Fibroblast of skin of abdomen (primary cell): Measurements from ENCODE around the gene GRIK2. TPM values are rescaled to one million over a fixed set of nuclear protein-coding genes. Genes with fewer than 3 reads are reported as not detected.
"Not testable (repeated sequence)": the region's sequence is repeated elsewhere in the genome, so short reads cannot be mapped to it uniquely, and the experiment has no call there.

Experiments used
- DNase-seq: peaks from one replicate; pipeline ENCODE4 v3.0.0-alpha.2; 2013
- polyA plus RNA-seq, 2 experiments: library from polyadenylated mRNA; unstranded; fragments of 120-200 nt; gene quantifications; one replicate each; pipeline ENCODE4 v1.2.1, GENCODE V29; 2013; ENCODE audit not compliant: insufficient read length in 2 of 2

The GRIK2 gene
- polyA plus RNA-seq (2013, experiment 1 of 2; ENCODE audit: insufficient read length) = 4.7 TPM
- 4.8 TPM for polyA plus RNA-seq (2013, experiment 2 of 2; ENCODE audit: insufficient read length)

DNA sequence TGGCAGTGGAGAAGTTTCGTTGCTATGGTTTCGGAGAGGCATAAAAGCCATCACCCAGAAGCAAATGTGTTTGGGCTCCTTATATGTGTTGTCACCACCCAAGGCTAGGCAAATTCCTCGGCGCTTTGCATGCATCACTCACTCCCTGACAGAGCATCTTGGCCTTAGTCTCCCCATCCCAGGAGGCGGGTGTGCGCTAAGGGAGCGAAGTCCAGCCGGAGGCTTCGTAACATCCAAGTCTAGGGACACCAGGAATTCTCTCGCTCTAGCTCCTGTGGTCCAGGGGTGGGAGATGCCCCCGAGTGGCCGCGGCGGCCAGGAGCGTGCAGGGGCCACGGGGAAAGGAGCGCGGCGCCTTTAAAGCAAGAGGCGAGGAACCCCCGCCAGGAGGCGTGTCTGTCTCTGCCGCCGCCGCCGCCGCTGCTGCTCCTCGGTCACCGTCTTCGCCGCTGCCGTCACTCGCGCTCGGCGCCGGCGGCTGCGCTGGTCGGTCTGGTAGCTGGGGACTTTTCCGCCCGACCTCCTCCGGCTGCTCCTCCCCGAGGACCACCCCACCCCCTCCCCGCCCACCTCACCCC is at the start of gene GRIK2:
TSS of gene GRIK2 (plus strand) at position 458 of the 578 bp plus-strand sequence.
- DNase-seq = peak; percentile 44

DNA sequence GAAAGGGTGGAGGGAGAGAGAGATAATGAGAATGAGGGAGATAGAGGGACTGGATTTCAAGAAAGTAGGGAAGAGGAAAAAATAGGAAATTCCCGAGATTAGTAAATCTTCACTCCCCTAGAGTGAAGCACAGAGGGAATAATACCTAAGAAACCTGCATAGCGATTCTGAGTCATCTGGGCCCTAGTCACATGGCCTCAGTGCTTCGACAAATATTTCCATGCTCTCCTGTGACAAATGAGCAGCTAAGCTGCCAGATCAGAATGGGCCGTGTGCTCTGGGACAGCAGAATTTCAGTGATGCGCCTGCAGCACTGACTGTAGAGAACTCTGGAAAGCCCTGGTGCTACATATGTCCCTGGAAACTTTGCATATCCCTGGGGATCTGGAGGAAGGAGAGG is 48.6 kb upstream of the GRIK2 start:
- no peak for DNase-seq

DNA sequence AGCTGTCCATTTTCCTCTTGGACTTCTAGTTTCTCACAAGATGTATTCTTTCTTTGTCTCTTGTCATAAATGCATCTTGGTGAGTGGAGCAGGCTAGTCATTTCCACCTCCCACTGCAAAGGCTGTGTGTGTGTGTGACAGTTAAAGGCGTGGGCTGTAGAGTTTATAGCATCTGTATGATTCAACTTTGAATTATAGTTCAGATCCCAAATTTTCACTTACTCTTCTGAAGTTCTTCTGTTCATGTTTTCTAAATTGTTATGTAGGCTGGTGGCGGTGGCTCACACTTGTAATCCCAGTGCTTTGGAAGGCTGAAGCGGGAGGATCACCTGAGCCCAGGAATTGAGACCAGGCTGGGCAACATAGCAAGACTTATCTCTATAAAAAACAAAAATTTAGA is 44.7 kb upstream of the GRIK2 start:
- no peak for DNase-seq

DNA sequence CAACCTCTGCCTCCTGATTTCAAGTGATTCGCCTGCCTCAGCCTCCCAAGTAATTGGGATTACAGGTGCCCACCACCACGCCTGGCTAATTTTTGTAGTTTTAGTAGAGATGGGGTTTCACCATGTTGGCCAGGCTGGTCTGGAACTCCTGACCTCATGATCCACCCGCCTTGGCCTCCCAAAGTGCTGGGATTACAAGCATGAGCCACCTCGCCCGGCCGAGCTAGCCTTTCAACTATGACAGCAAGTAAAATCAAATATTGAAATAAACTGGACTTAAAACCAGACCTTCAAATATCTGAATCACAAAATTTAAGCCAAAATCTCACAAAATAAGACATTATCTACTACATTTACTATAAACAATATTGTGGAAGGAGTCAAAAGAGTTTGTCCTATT is 42.9 kb upstream of the GRIK2 start:
- DNase-seq = not testable (repeated sequence)

DNA sequence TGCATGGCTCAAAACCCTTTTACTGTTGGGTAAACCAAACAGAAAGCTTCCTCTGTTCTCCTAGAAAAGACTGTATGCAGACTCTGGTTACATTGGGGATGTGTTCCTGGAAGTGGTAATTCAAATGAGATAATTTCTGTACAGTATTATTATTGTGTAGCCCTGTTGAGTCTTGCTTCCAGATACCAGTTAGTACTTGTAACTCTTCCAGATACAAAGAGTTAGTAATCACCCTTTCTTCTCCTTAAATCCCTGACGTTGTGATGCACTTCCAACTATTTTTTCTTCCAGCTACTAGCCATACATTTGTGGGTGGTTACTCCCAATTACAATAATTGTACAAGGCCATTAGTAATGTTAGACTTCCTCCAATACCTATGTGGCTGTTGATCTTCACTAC is 42.3 kb upstream of the GRIK2 start:
- no peak for DNase-seq

DNA sequence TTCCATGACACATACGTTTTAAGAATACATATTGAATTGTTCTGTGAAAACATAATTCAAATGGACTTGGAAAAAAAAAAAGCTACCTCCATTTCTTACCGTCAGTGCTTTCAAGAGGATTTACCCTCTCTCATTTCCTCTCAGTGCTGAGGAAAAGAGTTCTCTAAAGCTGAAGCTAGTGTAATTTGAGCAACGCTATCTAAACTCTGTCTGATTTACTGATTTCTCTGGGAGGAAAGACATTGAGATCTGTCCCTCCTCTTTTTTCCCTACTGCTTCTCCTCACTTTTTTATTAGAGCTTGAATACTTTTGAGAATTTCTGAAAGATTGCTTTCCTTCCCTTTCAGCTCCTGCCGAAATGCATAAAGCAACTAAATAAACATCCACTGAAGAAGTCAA is 41.2 kb upstream of the GRIK2 start:
- DNase-seq = no peak

DNA sequence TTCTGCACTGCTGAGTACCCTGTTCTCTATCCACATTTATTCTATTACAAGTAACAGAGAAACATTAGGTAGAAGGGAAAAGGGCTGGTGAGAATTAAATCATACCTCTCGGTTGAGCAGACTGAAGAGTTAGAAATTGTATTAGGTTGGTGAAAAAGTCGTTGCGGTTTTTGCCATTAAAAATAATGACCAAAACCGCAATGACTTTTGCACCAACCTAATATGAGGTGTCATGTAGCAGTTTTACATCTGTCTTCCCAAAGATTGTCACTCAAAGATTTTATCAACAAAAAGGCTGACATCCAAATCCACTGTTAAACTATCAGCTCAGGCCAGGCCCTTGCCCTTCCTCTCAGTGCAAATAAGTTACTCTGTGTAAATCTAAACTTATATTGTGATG is 28.3 kb upstream of the GRIK2 start:
- no peak for DNase-seq

DNA sequence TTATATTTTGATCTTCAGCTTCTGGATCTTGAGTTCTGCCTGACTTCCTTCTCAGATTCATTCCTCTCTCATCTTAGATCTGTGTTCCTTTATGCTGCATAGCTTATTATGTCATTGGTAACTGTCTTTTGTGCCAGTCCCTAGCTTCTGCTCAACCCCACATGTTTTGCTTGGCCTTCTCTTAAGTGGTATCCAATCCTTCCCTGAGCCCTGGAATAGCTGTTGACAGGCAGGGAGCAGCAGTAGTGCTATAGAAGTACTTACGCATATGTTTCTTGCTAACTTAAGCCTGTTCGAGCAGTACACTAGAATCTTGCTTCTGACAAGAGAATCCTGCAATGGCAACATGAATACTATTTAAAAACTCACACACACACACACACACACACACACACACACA is 13.6 kb upstream of the GRIK2 start:
- no peak for DNase-seq

DNA sequence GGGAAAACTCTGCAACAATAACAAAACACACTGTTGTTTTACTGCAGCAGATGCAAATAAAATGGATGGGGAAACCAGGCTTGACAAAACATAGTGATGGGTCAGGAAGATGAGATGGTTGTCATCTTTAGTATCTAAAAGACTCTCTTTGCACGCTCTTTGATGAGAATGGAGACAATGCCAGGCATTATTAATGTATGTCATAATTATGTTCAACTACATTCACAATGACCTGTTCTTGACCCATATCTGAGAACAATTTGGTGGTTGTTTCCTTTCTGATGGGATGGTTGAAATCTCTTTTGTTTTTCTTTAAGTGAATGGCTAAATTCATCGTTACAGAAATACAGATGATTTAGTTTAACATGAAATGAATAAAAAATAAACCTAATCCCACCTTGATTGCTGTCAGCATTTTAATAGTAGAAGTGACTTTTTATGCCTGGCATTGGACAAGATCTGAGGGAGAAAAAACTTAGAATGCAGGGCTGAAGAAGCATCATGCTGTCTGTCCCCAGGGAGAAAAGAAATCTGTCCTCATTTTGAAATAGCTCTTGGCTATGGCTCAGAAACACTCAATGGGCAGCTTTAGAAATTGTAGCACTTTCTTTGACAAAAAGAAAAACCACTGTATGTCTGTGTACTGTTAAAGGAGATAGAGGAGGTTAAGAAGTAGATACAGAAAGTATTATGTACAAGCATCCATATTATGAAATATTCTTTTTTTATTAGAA is 12.4 kb upstream of the GRIK2 start:
- DNase-seq = no peak

DNA sequence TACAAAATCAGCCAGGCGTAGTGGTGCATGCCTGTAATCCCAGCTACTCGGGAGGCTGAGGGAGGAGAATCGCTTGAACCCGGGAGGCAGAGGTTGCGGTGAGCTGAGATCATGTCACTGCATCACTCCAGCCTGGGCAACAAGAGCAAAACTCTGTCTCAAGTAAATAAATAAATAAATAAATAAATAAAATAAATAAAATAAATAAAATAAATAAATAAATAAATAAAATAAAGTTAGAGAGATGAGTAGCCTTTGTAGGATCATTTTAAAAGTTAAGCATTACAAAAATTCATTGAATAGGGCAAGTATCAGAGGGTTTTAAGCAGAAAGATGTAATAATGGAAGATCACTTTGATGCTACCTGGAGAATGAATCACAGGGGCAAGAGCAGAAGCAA is 9.8 kb upstream of the GRIK2 start:
- not testable (repeated sequence) for DNase-seq

DNA sequence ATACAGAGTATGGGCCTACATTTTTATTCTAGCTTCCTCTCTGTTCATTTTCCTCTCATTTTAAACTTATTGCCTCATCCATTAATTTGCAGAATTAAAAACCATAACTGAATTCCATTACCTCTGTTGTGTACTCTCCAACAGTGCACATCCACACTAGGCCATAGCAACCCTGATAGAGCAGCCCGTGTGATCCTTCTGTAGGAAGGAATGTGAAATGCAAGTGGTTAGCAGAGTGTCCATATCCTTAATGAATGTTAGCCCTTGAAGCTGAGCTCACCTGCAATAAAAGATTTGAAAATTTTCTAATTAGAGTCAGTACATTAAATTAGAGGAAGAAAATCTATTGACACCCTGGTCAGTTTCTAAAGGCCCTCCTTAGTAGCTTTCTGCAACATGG is 6.5 kb upstream of the GRIK2 start:
- DNase-seq = no peak

DNA sequence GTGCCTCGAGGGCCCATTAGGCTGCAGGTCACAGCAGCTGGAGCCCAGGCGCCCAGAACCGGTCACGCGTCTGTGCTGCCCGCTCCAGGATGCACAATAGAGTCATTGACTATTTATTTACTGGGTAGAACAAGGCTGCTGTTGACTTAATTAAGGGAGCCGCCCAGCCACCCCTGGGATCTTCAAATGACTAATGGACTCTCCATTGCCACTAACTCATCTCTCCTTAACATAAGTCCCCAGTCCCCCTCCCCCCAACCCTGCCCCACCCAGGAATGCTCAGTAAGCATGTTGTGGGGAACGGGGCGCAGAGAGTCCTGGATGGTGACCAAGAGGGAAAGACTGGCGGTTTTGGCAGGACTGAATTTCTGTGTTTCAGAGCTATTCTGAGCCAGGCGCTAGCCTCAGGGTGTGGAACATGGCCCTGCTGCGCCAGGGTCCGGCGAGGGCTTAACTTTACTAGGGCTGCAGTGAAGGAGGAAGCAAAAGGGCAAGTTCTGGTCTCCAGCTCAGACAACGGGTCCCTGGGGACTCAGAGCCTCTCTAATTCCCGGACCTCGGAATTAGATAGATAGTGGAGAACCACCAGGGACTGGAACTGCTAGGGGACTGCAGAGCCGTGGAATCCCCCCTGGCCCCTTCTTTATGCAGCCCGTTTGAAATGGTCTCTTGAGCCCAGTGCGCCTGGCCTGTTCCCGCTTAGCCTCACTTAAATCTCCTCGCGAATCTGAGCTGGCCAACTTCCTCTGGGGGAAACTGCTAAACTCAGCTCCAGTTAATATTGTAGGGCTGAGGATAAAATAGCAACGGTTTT is 1.5 kb upstream of the GRIK2 start:
- DNase-seq = no peak

DNA sequence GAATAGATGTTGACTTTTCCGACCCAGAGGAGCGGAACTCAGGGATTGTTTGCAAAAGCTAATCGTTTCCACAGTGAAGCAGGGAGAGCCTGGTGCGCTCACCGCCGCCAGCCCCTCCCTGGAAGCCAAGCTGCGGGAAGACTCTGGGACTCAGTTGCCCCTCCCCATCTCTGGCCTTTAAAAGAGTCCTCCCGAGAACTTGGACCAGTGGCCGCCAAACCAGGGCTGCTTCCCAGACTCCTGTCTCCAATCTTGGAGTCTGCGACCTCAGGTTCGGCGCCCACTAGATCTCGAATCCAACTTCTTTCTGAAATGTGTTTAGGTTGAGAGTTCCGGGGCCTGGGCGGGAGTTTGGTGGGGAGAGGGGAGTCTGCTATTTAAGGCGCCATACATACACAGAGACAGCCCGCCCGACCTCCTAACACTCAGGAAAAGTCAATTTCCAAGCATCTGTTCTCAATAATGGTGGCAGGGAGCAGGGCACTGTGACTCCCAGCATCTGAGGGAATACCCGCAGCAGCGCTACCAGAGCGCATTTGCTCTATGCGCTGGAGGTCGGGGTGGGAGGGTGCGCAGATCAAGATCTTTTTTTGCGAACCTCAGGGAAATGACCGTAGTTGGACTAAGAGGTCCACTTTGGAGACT is 800 bp upstream of the GRIK2 start:
- DNase-seq = no peak

DNA sequence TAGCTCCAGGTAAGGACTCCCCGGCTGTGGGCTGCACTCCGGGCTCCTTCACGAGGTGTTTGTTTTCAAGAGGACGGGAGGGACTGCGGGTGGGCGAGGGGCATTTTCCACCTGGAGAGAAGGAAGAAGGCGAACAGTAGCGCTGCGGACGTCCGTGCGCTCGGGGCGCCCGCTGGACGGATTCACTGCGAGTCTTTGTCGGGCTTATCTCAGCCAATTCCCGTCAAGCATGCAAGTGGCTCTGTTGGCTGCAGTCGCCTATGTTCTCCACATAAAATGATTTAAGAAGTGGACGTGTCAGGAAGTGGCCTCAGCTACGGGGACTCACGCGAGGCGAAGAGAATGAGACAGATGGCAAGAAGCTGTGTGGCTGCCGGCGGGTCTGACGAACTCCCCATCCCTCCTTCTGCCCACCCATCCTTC is 332 bp downstream of the GRIK2 start:
- DNase-seq = peak; percentile 30

DNA sequence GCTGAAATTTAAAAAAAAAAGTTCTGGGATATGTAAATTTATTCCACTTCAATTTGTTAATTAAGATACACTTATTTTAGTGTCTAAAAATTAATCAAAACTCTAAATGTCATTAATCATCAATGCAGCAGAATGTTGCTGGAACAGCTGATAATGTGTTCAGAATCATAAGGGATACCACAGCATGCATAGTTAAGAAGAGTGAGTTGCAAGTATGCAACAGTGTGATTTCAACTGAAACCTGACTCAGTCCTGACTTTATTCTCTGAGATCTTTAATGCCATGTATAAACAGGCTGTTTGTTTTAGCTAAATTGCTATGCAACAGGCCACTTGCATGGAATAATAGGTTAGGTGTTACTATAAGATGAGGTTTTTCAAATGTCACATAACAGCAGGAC is 1.4 kb downstream of the GRIK2 start:
- no peak for DNase-seq

DNA sequence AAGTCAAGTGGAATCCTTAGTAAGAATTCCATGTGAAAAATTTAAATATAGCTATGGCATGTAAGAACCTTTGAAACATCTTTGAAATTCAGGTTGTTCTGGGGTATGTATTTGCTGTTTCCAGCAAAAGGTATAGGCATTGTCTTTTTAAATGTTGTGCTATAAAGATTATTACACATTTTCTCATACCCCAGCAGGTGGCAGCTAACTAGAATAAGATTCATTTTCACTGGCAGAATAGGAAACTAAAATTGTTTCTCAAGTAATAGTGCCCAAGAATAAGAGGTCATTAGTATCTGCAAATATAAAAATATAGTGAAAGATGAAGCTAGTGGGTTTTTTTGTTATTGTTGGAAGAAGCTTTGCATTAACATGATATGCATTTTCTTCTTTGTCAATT is 1.8 kb downstream of the GRIK2 start:
- DNase-seq = no peak

DNA sequence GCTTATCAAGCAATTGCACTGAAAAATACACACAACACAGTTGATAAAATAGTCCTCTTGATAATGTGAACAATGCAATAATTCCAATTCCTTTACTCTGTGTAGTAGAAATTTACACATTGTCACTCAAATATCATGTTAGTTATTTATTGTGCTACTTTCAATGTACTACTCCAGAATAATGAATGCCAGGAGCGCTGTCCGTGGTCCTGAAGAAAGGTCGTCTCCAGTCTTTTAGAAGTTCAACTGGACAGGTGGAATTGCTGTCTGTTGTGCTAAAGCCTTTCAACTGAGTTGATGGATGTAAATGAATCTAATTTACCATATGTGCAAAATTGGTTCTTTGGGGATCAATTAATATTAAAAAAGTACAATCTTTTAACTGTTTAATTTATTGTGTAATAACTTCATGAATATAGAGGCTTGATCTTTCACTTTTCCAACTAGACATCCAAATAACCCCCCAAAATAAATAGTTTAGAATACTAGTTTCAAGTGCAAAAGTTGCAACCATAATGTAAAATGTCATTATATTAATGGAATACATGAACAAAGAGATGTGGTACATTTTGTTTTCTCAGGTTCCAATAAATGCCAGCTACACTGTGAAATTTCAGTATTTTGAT is 3.2 kb downstream of the GRIK2 start:
- peak; percentile 61 for DNase-seq

DNA sequence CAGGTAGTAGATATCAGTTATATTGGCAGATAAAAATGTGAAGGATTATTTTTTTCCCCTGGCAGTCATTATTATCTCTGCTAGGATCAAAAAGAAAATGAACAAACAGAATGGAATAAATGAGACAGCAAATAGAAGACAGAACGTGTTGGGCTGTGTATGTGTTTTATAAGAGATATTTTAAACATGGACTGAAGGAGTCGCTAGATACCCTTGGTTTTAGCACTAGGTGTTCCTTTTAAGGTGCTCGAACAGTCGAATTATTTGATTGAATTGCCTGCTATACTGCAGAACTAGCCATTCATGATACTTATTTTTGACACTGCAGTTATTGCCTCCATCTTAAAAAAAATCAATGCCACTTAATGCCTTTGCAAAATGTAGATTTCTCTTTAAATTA is 3.7 kb downstream of the GRIK2 start:
- DNase-seq = no peak

DNA sequence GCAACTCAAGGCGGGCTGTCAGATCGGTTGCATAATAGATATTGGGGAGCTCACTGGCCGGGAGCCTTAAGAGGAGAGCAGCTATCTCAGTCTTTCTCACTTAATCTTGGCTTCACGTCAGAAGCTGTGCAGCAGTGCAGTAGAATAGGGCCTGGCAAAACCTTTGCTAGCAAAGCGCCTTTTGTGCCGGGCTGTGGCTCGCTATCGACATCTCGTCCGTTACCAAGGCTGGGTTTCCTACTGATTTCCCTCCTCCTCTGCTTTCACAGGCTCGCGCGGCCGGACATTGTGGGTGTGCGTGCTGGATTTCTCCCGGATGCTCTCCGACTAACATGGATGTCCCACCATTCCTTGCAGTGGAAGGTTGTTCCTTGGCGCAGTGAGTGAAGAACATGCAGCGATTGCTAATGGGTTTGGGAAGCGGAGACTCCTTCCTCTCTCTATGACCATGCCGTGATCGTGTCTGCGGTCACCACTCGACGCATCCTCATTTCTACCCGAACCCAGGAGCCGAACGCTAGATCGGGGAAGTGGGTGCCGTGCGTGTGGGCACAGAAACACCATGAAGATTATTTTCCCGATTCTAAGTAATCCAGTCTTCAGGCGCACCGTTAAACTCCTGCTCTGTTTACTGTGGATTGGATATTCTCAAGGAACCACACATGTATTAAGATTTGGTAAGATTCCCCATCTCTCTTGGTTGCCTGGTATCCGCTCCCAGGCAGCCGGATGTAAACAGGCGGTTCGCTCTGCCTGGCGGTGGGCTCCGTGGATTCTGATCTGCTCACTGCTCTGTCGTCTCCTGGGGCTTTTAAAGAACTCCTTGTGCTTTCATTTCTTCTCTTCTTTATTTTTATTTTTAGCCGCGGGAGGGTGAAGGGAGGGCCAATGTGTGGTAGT is 5.5 kb downstream of the GRIK2 start:
- DNase-seq = no peak

DNA sequence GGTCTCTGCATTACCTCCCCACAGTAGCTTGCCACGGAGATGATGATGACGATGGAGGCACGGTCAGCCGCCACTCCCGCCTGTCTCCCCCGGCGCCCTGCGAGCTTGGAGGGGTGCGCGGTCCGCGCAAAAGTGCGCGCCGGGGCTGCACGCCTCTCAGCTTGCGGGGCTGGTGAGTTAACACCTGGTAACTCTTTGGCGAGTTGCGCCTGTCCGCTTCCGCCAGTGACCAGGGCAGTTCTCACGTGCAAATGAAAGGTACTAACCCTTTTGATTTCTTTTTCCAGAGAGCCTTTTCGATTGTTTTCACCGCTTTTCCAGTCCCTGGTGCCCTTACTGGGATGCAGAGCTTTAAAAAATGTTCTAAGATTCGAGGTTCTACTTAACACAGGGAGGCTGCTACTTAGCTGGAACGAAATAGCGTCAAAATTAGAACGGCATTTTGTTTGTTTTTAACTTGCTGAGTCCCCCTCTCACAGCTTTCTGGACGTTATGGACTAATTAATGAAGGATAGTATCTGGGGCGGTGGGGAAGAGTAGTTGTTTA is 6.2 kb downstream of the GRIK2 start:
- DNase-seq = no peak
